Measurements from ENCODE around the gene PARVA.
A peak's percentile ranks its signal among the peaks of the same experiment; 100 is the strongest.

PARVA gene

DNA sequence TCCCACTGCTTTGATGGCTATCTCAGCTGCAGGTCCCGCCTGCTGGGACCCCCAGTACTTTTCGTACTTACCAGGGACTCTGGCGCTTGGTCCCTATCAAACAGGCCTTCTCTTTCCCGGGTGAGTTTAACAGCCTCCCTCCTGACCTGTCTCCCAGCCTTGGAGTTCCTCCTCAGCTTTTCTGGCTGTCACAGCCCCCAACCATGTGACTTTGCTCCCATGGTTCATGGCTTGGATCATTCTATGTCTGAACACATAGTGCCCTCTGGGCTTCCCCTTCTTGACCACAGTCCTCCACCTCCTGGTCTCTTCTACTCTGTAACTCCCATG is 56.9 kb downstream of the PARVA start:
- no peak for DNase-seq

DNA sequence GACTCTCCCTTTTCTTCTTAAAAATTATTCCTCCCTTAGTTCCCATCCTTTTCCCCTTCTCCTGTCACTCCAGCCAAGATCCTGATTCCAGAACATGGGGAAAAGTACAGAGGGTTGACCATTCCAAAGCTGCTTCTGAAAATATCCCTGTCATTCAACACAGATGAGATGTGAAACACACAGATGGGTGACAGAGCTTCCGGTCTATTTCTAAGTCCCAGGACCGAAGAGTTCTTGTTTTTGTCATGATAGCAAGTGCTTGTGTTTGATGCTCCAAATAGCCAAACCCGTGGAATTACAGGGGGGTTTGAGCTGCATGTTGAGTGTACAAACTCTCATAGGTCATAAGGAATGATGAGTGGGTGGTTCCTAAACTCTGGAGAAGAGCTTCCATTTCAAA is 57.9 kb downstream of the PARVA start:
- DNase-seq = no peak

DNA sequence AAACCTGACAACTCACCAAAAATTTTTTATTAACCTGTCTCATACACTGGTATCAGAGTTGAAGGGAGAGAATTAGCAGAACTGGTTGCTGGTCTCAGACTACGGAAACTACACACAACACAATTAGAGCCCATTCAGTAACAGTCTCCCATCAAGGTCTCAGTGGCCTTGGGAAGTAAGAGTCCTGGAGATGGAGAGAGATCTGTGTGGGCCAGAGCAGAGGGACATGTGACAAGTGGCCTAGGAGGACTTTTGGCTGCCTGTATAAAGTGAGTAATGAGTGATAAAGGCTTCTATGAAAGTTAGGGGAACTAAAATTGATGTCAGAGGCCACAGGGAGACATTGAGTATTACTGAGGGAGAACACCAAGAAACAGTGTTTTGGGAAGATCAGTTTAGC is 58.9 kb downstream of the PARVA start:
- DNase-seq = no peak

DNA sequence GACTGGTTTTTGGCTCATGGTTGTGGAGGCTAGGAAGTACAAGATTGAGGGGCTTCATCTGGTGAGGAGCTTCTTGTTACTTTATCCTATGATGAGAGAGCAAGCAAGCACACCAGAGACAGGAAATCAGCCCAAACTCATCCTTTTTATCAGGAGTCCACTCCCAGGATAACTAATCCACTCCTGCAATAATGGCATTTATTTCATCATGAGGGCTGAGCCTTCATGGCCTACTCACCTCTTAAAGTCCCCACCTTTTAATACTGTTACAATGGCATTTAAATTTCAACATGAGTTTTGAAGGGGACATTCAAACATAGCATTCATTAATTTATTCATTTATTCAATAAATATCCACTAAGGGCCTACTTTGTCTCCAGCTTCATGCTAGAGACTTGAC is 60.9 kb downstream of the PARVA start:
- no peak for DNase-seq

DNA sequence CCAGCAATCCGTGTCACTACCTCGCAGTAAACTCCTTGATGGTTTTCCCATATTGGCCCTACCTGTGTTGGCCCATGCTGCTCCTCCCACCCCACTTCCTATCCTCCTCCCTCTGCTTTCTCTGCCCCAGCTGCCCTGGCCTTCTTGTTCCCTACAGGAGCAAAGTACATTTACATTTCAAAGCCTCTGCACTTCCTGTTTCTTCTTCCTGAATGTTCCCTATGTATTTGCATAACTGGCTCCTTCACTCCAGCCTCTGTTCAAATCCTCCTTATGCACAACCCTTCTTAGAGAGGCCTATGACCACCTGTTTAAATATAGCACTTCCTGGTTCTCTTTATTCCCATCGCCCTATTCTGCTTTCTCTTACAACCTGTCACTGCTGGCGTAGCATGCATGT is 62.2 kb downstream of the PARVA start:
- DNase-seq = no peak

DNA sequence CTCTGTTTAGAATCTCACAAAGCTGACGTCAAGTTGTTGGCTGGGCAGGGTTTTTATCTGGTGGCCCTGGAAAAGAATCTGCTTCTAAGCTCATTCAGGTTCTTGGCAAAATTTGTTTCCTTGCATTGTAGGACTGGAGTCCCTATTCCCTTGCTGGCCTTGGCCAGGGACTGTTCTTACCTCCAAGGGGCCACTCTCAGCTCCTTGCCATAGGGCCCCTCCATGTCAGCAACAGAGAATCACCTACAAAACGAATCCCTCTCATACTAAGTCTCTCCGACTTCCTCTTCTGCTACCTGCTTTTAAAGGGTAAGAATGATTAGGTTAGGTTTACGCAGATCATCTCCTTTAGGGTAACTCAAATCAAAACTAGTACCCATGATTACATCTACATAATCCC is 63.2 kb downstream of the PARVA start:
- no peak for DNase-seq

DNA sequence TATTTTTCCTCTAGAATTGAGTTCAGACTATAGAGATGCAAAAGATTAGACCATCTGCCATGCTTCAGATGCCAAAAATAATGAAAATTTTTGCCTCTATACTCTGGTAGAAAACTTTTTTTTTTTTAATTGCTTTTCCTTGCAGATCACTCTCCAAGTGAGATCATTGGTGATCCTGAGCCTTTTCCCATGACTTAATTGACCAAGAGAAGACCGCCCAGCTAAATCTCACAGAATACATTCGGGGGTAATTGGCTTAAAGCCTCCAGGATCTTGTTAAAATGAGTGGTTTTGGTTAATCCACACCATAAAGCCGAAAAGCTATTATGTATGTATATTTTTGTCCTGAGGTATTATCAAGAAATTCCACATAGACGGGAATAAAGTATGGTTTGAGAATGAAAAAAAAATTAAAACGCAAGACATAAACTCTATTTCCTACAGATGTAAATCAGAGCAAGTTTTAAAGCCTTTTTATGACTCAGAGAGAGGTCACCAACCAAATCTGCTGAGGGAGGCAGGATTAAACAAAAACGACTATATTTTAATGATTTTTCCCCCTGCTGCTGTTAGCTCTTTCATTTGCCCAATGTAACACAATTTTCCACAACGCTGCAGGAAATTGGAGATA is 64.0 kb downstream of the PARVA start:
- DNase-seq = no peak

DNA sequence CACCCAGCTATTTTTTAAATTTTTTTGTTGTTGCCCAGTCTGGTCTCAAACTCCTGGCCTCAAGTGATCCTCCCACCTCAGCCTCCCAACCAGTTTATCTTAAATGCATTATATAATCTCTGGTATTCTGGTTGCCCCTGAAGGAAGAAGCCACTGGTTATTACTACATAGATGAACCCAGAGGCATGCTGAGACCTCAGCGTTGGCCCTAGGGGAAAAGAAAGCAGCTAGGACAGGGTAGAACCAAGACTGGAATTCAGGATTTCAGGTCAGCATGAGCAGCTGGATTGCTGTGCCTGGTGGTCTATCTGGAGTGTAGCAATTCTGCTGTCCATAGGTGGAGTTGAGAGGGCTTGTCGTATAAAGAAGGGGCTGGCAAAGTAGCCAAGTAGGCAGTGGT is 67.2 kb downstream of the PARVA start:
- DNase-seq = no peak

DNA sequence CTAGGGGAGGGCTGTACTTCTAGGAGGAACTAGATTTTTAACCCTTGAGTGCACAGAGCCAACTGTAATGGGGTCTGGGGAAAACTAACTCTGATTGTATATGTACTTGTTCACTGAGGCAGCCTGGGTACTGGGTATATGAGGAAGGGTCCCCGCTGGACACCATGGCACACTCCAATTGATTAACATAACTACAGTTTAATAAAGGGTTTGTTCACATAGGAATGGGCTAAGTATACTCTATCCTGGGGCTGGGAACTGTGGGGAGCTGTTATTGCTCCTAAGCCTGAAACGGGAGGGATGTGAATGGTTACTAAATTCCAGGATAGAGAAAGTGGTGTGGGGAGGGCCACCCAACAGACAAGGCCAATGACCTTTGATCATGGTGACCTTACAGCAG is 67.6 kb downstream of the PARVA start:
- no peak for DNase-seq

DNA sequence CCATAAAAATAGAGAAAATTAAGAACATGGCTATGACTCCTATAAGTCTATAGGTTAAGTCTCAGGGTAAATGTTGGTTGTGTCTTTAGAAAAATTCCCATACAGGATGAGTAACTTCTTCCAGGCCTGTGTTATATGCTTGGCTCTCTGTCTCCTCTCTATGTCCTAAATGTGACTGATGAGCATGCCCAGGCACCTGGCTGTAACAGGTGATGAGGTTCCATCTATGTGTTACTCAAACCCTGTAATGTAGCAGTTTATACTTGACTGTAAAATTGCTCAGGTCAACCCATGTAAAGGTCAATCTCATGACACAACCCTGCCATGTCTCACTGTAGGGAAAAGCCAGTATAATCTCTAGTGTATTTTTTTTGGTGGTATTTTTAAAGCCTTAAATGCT is 69.5 kb downstream of the PARVA start:
- no peak for DNase-seq

DNA sequence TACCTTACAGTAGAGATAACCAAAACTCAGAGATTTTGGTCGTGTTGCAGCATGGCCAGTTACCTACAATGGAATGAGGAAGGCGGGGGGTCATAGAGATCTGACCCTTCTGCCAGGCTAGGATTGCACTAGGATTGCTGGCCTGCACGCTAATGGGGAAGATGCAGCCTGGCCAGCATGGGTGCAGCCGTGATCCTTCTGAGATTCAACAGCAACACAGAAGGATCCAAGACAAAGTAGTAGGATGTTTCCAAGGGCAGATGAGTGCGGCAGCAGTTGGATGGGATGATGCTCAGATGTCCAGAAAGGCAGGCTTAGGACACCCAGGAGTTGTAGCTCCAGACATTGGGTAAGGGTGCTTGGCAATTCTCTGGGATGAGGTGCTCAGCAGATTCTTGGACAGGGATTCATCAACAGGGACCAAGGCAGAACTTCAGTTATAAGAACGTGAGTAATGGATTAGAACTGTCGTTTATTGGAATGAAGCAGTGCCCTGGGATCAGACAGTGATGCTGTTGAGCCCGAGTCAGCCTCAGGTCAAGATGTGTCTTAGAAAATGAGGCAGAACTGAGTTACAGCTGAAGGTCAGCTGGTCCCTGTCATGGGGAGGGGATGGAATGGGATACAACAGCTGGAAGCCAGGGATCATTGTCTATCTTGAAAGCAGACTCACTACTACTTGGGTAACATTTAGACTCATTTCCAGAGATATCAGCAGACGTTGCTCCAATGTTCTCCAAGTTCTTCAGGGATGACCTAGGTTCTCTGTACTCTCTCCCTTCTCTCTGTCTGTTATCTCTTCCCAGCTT is 71.0 kb downstream of the PARVA start:
- no peak for DNase-seq

DNA sequence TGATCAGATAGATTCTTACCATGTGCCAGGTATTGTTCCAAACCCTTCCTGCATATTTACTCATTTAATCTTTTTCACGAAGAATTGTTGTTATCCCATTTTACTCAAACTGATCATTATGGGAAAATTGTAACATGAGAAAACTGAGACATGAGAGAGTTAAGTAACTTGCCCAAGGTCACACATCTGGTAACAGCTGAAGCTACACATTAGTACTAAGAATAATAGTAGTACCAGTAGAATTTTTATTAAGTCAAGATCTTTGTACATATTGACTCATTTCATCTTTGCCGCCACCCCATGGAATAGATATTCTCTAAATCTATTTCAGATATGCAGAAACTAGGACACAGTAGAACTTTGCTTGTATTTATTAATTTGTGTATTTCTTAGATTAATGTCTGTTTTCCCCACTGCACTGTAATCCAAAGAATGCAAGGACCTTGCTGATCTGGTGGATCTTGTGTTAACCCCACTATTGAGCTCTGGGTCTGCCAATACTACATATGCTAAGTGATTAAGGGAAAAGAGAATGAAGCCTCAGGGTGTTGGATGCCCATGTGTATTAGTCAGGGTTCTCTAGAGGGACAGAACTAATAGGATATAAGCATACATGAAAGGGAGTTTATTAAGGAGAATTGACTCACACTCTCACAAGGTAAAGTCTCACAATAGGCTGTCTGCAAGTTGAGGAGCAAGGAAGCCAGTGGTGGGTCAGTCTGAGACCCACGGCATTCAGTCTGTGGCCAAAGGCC is 72.8 kb downstream of the PARVA start:
- DNase-seq = no peak

DNA sequence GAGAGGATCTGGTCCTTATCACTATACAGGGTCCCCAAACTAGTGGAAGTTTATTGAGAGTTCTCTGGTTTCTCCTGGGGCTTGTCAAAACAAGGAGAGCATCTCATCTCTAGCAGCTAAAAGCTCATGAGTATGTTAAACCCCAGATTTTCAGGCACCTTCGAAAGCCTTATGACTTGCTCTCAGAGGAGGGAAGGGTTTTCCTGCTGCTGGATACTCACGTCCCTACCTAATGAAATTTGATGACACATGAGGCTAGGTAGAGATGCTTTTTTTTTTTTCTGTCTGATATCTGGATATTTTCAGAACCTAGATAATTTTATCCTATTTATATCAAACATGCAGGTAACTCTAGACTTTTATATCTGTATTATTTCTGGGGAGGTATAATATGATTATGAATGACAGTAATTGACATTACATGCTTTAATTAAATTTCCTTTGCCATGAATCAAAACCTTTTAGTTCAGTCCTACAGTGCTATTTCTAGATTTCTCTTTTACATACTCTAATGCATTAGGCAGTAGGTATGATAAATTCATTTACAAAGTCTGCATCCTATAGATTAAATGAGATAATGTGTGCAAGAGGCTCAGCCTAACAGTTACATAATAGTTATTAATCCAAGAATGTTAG is 73.9 kb downstream of the PARVA start:
- DNase-seq = no peak

DNA sequence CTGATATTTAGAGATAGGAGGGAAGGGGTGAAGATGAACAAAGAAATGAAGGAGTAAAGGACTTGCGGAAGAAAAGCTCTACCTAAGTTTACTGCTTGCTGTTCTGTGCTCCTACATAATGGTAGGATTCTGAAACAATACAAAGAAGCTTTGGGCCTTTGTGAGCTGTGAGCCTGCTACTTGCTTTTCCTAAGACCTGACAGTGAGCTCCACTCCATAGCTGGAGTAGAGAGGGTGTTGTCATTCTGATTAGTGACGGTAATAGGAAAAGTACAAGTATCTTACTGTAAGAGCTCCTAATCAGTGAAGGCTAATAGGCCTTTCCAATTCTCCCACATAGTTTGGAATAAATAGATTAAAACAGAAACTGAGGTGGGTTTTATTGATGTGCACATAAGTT is 75.9 kb downstream of the PARVA start:
- DNase-seq = no peak

DNA sequence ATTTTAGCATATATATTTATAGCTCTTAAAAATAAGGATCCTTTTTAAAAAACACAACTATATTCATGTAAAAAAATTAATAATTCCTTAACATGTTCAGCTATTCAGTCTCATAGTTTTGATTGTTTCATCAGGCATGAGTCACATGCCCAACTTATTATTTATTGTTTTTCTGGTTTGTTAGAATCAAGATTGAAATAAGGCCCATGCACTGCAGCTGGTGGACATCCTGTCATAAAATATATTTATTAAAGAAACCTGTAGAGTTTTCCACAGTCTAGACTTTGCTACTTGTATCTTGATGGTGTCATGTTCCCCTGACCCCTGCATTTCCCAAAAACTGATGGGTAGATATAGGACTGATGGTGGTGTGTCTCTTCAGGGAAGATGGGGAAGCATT is 77.4 kb downstream of the PARVA start:
- DNase-seq = no peak

DNA sequence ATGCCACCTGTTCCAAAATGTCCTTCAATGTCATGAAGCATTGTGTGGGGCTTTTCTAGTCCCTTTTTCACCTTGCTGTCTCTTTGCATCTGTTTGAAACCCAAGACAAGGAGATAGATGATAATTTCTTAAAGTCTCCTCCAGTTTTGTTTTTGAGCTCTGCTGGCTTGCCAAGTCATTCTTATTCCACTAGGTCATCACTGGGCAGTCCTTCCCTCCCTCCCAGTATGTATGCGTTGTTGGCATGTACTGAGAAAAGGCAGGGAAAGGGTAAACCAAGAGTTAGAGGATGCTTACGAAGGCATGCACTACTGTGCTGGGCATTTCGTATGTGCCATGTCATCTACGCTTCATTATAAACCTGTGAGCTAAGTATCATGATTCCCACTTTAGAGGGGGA is 78.6 kb downstream of the PARVA start:
- DNase-seq = no peak

DNA sequence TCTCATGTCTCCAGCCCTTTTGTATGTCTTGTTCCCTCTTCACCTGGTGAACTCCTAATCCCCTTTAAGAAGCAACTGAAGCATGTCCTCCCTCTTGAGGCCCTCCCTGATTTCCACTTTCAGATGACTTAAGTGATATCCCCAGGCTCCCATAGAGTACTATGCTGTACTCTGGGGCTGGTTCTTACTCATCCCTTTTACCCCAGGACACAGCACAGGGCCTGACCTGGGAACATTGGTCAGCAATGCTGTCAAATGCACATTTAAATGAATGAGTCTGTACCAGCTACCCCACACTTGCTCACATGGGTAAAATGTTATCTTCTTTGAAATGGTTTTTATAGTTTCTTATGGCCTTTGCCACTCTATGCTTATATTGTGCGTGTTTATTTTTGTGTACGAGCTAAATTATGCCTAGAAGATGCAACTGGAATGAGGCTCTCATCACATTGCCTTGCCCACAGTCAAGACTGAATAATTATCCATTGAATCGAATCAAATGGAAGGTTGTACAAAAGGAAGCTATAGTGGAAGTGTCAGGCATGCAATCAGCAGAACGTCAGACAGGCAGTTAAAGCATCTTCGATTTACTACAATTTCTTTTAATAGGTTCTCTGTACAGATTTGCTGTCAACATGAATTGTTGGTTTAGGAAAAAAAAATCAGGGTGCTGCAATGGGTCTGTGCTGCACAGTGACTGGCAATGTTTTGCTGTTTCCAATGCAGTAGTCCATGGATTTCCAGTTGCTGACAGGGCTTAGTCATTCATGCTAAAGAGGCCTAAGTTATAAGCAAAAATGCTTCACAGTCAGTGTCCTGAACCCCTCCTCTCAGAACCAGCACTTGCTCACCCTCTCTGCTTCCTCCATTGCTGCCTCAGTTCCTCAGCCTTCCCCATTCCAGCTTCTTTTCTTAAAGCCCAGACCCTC is 79.5 kb downstream of the PARVA start:
- DNase-seq = no peak

DNA sequence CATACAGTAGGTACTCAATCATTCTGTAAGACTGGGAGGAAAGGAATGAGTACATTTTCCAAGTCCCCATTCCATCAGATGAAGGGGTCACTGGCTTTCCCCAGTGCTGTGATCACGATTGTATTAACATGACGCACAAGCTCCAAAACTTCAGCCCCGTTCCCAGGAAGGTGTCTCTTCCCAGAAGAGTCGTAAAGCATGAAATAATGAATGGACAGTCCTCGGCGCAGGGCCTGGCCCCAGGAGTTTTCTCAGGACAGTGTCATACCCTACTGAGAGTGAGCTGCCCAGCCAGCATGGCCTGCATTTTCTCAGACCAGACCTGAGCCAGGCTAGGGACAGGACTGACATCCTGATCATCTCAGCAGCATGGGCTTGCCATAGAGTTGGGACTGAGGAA is 80.7 kb downstream of the PARVA start:
- DNase-seq = no peak

DNA sequence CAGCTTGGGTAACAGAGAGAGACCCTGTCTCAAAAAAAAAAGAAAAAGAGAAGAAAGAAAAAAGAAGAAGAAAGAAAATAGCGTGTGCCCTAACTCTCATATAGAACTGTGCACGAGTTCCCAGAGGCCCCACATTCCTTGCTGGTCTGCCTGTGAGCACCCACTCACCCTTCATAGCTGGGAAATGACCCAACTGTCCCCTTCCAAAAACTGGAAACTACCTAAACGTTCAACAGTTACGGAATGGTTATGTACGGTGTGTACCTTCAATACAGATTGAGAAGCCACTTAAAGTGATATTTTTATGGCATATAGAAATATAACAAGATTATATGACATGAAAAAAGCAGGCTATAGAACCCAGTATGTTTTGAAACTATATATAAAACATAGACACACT is 82.0 kb downstream of the PARVA start:
- no peak for DNase-seq

DNA sequence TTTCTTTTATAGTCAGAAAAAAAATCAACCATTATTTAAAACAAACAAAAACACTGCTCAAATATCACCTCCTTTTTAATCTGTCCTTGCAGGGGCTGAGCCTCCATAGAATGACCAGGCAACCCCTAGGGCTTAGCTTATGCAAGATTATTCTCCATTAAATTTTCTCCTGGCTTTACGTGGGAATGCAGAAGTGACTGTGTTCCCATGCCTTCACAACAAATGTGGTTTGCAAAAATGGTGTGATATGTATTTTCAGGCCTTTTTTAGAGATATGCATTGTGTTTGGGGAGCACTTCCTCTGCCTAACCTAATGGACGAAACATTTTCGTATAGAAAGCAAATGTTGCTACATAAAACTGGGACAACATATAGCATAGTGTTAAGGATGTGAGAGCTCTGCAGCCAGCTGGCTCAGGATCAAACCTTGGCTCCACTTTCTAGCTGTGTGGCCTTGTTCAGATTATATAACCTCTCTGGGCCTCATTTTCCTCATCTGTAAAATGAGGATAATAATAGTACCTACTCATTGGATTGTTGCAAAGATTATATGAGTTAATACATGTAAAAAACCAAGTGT is 82.6 kb downstream of the PARVA start:
- no peak for DNase-seq

DNA sequence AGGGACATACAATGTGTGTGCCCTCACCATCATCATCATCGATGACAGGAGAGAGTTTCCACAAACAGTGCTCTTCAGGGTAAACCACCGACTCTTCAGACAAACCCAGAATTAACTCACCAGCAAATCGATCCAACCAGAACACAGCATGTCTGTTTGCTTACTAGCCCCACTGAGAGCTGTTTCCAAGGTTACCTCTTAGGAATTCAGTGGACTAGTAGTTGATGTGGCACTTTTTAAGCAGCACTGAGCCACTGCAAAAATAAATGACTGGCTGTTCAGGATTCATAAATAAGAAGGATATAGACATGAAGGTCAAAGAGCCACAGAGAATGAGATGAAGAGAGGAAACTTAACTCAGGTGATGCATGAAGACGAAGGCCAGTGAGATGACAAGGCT is 83.1 kb downstream of the PARVA start:
- DNase-seq = no peak

DNA sequence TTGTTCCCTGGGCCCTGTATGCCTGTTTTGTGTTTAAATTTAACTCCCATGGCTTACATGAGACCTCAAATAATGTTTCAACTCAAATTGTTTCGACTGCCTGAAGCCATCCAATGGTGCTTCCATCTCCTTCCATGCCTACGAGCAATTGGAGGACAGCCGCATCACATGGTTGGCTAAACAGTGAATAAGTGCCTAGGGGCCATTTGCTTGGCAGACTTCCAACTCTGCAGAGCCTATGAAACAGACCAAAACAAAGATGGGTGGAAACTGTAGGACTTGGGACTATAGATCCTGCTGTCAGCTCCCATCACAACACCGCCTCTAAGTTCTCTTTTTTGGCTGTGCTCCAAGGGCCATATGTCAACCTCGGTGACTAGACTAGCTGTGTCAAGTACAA is 84.1 kb downstream of the PARVA start:
- DNase-seq = peak; percentile 24
